ENCODE results near the gene GALNT18. TPM values are rescaled to one million over a fixed set of nuclear protein-coding genes. Genes with fewer than 3 reads are reported as not detected.

GALNT18 gene

GRCh38 chr11:11229647-11230046, 392.2 kb downstream of the GALNT18 start:
- no peak overlapping the region for H3K23ac ChIP-seq (ENCODE audit: low read depth, low read length, poor library complexity)
- H3K4me3 ChIP-seq (ENCODE audit: low read length in 2 of 2), result no peak overlapping the region
- H3K4ac ChIP-seq (ENCODE audit: low read length), result no peak overlapping the region
- no peaks in the 10 kb centered on the region for H3K79me1 ChIP-seq (ENCODE audit: low read depth, low read length)
- no peak overlapping the region for H2BK120ac ChIP-seq (ENCODE audit: low read depth, low read length)
- H3K9me3 ChIP-seq (replicated peaks in 1 of 2; ENCODE audit: control insufficient read depth in 2 of 2, insufficient read depth in 1 of 2, low read depth in 1 of 2, low read length in 2 of 2), result no peaks in the 10 kb centered on the region
- no peak overlapping the region for H3K4me2 ChIP-seq (ENCODE audit: insufficient read depth, low read length, poor library complexity, severe bottlenecking)
- H3K9ac ChIP-seq (ENCODE audit: low read depth, low read length, poor library complexity), result no peak overlapping the region
- no peak overlapping the region for H4K8ac ChIP-seq (ENCODE audit: low read depth, low read length)
- no peak overlapping the region for H2AK5ac ChIP-seq (ENCODE audit: low read depth, low read length)
- H2BK5ac ChIP-seq (ENCODE audit: low read length), result no peak overlapping the region
- H3K18ac ChIP-seq (ENCODE audit: low read length), result no peak overlapping the region
- no peak for DNase-seq (ENCODE audit: low spot score)
- no peak overlapping the region for H2AFZ ChIP-seq (ENCODE audit: low read length)
- no peak overlapping the region for H3K27ac ChIP-seq (replicated peaks; ENCODE audit: low read length)
- H2BK12ac ChIP-seq (ENCODE audit: low read length), result no peak overlapping the region
- H2BK15ac ChIP-seq (ENCODE audit: low read length), result no peak overlapping the region
- no peaks in the 10 kb centered on the region for H3K36me3 ChIP-seq (replicated peaks in 1 of 2; ENCODE audit: control insufficient read depth in 2 of 2, insufficient read depth in 2 of 2, low read length in 2 of 2)
- no CpG with 5 or more reads among the region's 2 CpGs for WGBS, 2 donors (ENCODE audit: extremely low coverage in 2 of 2, insufficient read length in 2 of 2, insufficient replicate concordance in 1 of 2)
- no peaks in the 10 kb centered on the region for H3K27me3 ChIP-seq (ENCODE audit: control insufficient read depth in 3 of 3, insufficient read depth in 3 of 3, low read depth in 1 of 3, low read length in 3 of 3)
- H4K91ac ChIP-seq (ENCODE audit: low read depth, low read length, poor library complexity), result no peak overlapping the region
- H3K14ac ChIP-seq (ENCODE audit: low read length), result no peak overlapping the region
- no peaks in the 10 kb centered on the region for H3K4me1 ChIP-seq (ENCODE audit: control insufficient read depth in 2 of 2, insufficient read depth in 1 of 2, low read depth in 1 of 2, low read length in 2 of 2)

GRCh38 chr11:11227296-11228085, 394.3 kb downstream of the GALNT18 start:
- no peak for DNase-seq (ENCODE audit: low spot score)
- Histone ChIP-seq H2BK5ac (ENCODE audit: low read length) (no peak overlapping the region), H2BK120ac (ENCODE audit: low read depth, low read length) (no peak overlapping the region), H3K4me2 (ENCODE audit: insufficient read depth, low read length, poor library complexity, severe bottlenecking) (no peak overlapping the region), H4K8ac (ENCODE audit: low read depth, low read length) (no peak overlapping the region), H3K18ac (ENCODE audit: low read length) (no peak overlapping the region), H2BK12ac (ENCODE audit: low read length) (no peak overlapping the region), H3K36me3 (replicated peaks in 1 of 2; ENCODE audit: control insufficient read depth in 2 of 2, insufficient read depth in 2 of 2, low read length in 2 of 2) (no peaks in the 10 kb centered on the region), H3K9me3 (replicated peaks in 1 of 2; ENCODE audit: control insufficient read depth in 2 of 2, insufficient read depth in 1 of 2, low read depth in 1 of 2, low read length in 2 of 2) (peaks cover 0 to 2% of the 10 kb centered on the region in 2 donors), H2AK5ac (ENCODE audit: low read depth, low read length) (no peak overlapping the region), H3K79me1 (ENCODE audit: low read depth, low read length) (no peaks in the 10 kb centered on the region), H4K91ac (ENCODE audit: low read depth, low read length, poor library complexity) (no peak overlapping the region), H3K4ac (ENCODE audit: low read length) (no peak overlapping the region), H3K23ac (ENCODE audit: low read depth, low read length, poor library complexity) (no peak overlapping the region), H3K9ac (ENCODE audit: low read depth, low read length, poor library complexity) (no peak overlapping the region), H3K27ac (replicated peaks; ENCODE audit: low read length) (no peak overlapping the region), H2BK15ac (ENCODE audit: low read length) (no peak overlapping the region), H3K27me3 (ENCODE audit: control insufficient read depth in 3 of 3, insufficient read depth in 3 of 3, low read depth in 1 of 3, low read length in 3 of 3) (no peaks in the 10 kb centered on the region), H2AFZ (ENCODE audit: low read length) (no peak overlapping the region), H3K4me3 (ENCODE audit: low read length in 2 of 2) (no peak overlapping the region), H3K14ac (ENCODE audit: low read length) (no peak overlapping the region), H3K4me1 (ENCODE audit: control insufficient read depth in 2 of 2, insufficient read depth in 1 of 2, low read depth in 1 of 2, low read length in 2 of 2) (no peaks in the 10 kb centered on the region)
- WGBS, 2 donors (ENCODE audit: extremely low coverage in 2 of 2, insufficient read length in 2 of 2, insufficient replicate concordance in 1 of 2), result no CpG with 5 or more reads among the region's 8 CpGs

Small RNAs within 50 kb of the gene (small RNA-seq; reads per million reads assigned to genes)
- not detected for gene MIR4299 (ENCODE audit: insufficient read depth)

Data from neuronal stem cell (in vitro differentiated cells).